Endothelial cell of umbilical vein (primary cell): Measurements from ENCODE around the gene KCNH1. TPM values are rescaled to one million over a fixed set of nuclear protein-coding genes. Genes with fewer than 3 reads are reported as not detected.

Experiments used
- BruUV-seq: library from RNA; stranded (reverse); fragments of 400-500 nt; replicated peaks from 2 replicates; lab custom pipeline; 2021; lab: Mats Ljungman, UMichigan
- CTCF ChIA-PET: fragments of 300-600, 350-600 bp; sonication (Branson Sonifier 250); formaldehyde crosslinking; loops from one replicate; lab custom pipeline; 2021; ENCODE audit warnings: antibody characterized with exemption, inconsistent platforms; lab: Charles Lee
- POLR2A ChIA-PET: fragments of 300-600, 350-600 bp; sonication (Branson Sonifier 250); formaldehyde crosslinking; loops from one replicate; lab custom pipeline; 2021; ENCODE audit warnings: antibody characterized with exemption, inconsistent platforms; lab: Charles Lee
- DNase-seq: peaks from one replicate; pipeline ENCODE4 v3.0.0-alpha.2; 2011; ENCODE audit warnings: low read depth, low spot score
- FAIRE-seq: peaks from 2 replicates; lab custom pipeline; 2011; peaks lifted over from hg19 to GRCh38; lab: Jason Lieb, UNC
- H2AFZ ChIP-seq: 2 replicates; pipeline ENCODE4 v1.6.0; 2012; ENCODE audit warnings: low read depth, low read length, control low read depth, inconsistent platforms
- H3K27ac ChIP-seq: 2 replicates; pipeline ENCODE4 v1.5.1; 2011; ENCODE audit warnings: low read depth, mild to moderate bottlenecking, control low read depth, low read length, moderate library complexity; ENCODE audit not compliant: insufficient read depth
- H3K27me3 ChIP-seq, 2 experiments: 2 replicates each; pipeline versions ENCODE4 v1.6.0 to v1.6.1; 2011; ENCODE audit warnings: low read length in 2 of 2, mixed read lengths in 1 of 2; ENCODE audit not compliant: control insufficient read depth in 2 of 2, insufficient read depth in 2 of 2
- H3K36me3 ChIP-seq, 2 experiments: 2 replicates in 1 of 2; 3 replicates in 1 of 2; pipeline ENCODE4 v1.5.1; 2011; ENCODE audit warnings: low read length in 2 of 2, mild to moderate bottlenecking in 1 of 2, moderate library complexity in 1 of 2; ENCODE audit not compliant: control insufficient read depth in 2 of 2, insufficient read depth in 2 of 2; ENCODE audit errors: extremely low read depth in 1 of 2
- H3K4me1 ChIP-seq: 3 replicates; pipeline ENCODE4 v1.5.1; 2011; ENCODE audit warnings: mild to moderate bottlenecking, low read length; ENCODE audit not compliant: control insufficient read depth, insufficient read depth; ENCODE audit errors: extremely low read depth
- H3K4me2 ChIP-seq: 2 replicates; pipeline ENCODE4 v1.6.1; 2011; ENCODE audit warnings: low read length, control low read depth, mixed read lengths; ENCODE audit not compliant: insufficient read depth
- H3K4me3 ChIP-seq, 3 experiments: fragments of 200-600 bp in 1 of 3; sonication (generic), shearing (Covaris generic) in 1 of 3; replicated peaks in 1 of 3; 2 replicates each; pipeline ENCODE4 v1.5.1; 2011 to 2016; ENCODE audit warnings: control low read depth in 3 of 3, low read length in 3 of 3, mild to moderate bottlenecking in 2 of 3, inconsistent platforms in 1 of 3, low read depth in 1 of 3, moderate library complexity in 1 of 3; ENCODE audit not compliant: insufficient read depth in 1 of 3
- H3K79me2 ChIP-seq: 2 replicates; pipeline ENCODE4 v1.6.0; 2012; ENCODE audit warnings: low read length, inconsistent platforms; ENCODE audit not compliant: control insufficient read depth, insufficient read depth
- H3K9ac ChIP-seq: replicated peaks from 2 replicates; pipeline ENCODE3; 2011; ENCODE audit warnings: low read length, control low read depth; ENCODE audit not compliant: insufficient read depth; ENCODE audit errors: extremely low read depth
- H3K9me1 ChIP-seq: replicated peaks from 3 replicates; pipeline ENCODE4 v1.6.0; 2011; ENCODE audit warnings: mild to moderate bottlenecking, low read length; ENCODE audit not compliant: control insufficient read depth, insufficient read depth; ENCODE audit errors: extremely low read depth
- H3K9me3 ChIP-seq: replicated peaks from 2 replicates; pipeline ENCODE4 v1.5.1; 2012; ENCODE audit warnings: low read length, inconsistent platforms; ENCODE audit not compliant: control insufficient read depth, insufficient read depth
- H4K20me1 ChIP-seq: replicated peaks from 2 replicates; pipeline ENCODE3; 2011; ENCODE audit warnings: mild to moderate bottlenecking, low read length; ENCODE audit not compliant: control insufficient read depth, insufficient read depth; ENCODE audit errors: extremely low read depth
- EZH2 ChIP-seq: IDR thresholded peaks from 2 replicates; pipeline ENCODE4 v1.6.1; 2012; ENCODE audit warnings: borderline replicate concordance, low read depth, mild to moderate bottlenecking, moderate library complexity, low read length, inconsistent platforms; ENCODE audit not compliant: severe bottlenecking
- FOS ChIP-seq: IDR thresholded peaks from 2 replicates; pipeline ENCODE4 v1.6.1; 2011; ENCODE audit warnings: mild to moderate bottlenecking, low read length, moderate library complexity, borderline replicate concordance; ENCODE audit not compliant: insufficient read depth
- GATA2 ChIP-seq: IDR thresholded peaks from 2 replicates; pipeline ENCODE4 v1.7.0; 2011; ENCODE audit warnings: low read depth, mild to moderate bottlenecking, moderate library complexity, mixed read lengths, low read length; ENCODE audit not compliant: insufficient read length, insufficient read depth
- JUN ChIP-seq: IDR thresholded peaks from 2 replicates; pipeline ENCODE4 v1.6.1; 2011; ENCODE audit warnings: borderline replicate concordance, low read depth; ENCODE audit not compliant: insufficient read length, insufficient read depth
- MYC ChIP-seq: IDR thresholded peaks from one replicate; pipeline ENCODE4 v1.6.1; 2011; ENCODE audit warnings: mild to moderate bottlenecking, low read depth, low read length
- POLR2A ChIP-seq: IDR thresholded peaks from 2 replicates; pipeline ENCODE4 v1.6.1; 2012; ENCODE audit warnings: low read depth, mild to moderate bottlenecking, control low read depth, low read length
- POLR2AphosphoS5 ChIP-seq: IDR thresholded peaks from 2 replicates; pipeline ENCODE4 v1.6.1; 2012; ENCODE audit warnings: low read depth, mild to moderate bottlenecking, control low read depth, low read length, moderate library complexity; ENCODE audit not compliant: insufficient read depth
- dilution Hi-C: fragments of 300-500 bp; cut with MboI; formaldehyde crosslinking; loops from one replicate; pipeline ENCODE4 v1.15.0; 2019; ENCODE audit warnings: low sequenced_read_pairs; ENCODE audit not compliant: extremely low pct_ligation_motif_present
- intact Hi-C: fragments of 100-400 bp; cut with micrococcal nuclease; formaldehyde crosslinking; loops from one replicate; pipeline ENCODE4 v1.10.0; 2022
- polyA plus RNA-seq, 4 experiments: library from polyadenylated mRNA; depleted of rRNA in 3 of 4; stranded (reverse) in 3 of 4; unstranded in 1 of 4; fragments of >200 nt; gene quantifications; 2 replicates each; pipeline versions ENCODE4 v1.2.1 to v1.2.3, GENCODE V29; 2011 to 2012; ENCODE audit warnings: missing spikeins in 1 of 4
- total RNA-seq: library from RNA; stranded (reverse); gene quantifications from 2 replicates; pipeline ENCODE4 v1.2.3, GENCODE V29; 2021
- TF ChIP-seq, protein P1 (sequence below), 2 donors: IDR thresholded peaks; 1 replicate in 1 of 2; 2 replicates in 1 of 2; pipeline ENCODE4 v1.5.1; 2011; ENCODE audit warnings: low read length in 2 of 2, mild to moderate bottlenecking in 2 of 2, moderate library complexity in 2 of 2, control low read depth in 1 of 2, inconsistent platforms in 1 of 2, low read depth in 1 of 2; ENCODE audit not compliant: insufficient read depth in 1 of 2; ENCODE audit errors: extremely low read depth in 1 of 2
- TF ChIP-seq, protein P2 (sequence below): IDR thresholded peaks from 2 replicates; pipeline ENCODE4 v1.6.1; 2011; ENCODE audit not compliant: insufficient read depth, insufficient read length

KCNH1 gene
- total and polyA plus RNA-seq, 2 donors (not counting 3 experiments of a cell fraction or from before 2014, with no cell fraction given): not detected

DNA sequence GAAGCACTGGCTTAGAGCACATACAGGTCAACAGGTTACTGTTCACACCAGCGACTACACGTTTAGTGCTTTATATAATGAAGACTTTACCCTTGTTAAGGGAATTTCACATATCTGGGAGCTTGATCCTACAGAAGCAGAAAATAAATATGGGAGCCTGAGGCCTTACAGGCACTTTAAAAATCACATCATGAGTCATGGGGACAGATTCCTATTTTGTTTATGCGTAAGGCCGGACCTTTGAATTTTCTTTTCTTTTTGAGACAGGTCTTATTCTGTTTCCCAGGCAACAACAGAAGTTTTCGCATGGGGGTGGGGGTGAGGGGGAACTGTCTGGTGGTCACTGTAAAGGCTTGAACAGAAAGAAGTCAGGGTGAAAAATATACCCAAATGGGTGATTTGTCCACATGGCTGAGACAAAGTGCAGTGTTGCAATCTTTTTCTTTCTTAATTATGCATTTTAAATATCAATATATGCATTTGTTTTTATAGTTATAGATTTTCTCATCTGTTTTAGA lies 276.7 kb downstream of the KCNH1 start:
- no peak overlapping the region for H3K4me2 ChIP-seq
- H3K27me3 ChIP-seq: no peaks in the 10 kb centered on the region
- H3K27ac ChIP-seq: no peak overlapping the region
- H3K36me3 ChIP-seq: no peaks in the 10 kb centered on the region
- intact Hi-C loops (no loop called here), dilution Hi-C loops (no loop called here)
- TF ChIP-seq FOS (no peak), GATA2 (no peak)
- TF ChIP-seq, protein P1, sequence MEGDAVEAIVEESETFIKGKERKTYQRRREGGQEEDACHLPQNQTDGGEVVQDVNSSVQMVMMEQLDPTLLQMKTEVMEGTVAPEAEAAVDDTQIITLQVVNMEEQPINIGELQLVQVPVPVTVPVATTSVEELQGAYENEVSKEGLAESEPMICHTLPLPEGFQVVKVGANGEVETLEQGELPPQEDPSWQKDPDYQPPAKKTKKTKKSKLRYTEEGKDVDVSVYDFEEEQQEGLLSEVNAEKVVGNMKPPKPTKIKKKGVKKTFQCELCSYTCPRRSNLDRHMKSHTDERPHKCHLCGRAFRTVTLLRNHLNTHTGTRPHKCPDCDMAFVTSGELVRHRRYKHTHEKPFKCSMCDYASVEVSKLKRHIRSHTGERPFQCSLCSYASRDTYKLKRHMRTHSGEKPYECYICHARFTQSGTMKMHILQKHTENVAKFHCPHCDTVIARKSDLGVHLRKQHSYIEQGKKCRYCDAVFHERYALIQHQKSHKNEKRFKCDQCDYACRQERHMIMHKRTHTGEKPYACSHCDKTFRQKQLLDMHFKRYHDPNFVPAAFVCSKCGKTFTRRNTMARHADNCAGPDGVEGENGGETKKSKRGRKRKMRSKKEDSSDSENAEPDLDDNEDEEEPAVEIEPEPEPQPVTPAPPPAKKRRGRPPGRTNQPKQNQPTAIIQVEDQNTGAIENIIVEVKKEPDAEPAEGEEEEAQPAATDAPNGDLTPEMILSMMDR (IDR thresholded peaks at IDR 0.05; ENCODE audit: extremely low read depth in 1 of 2, insufficient read depth in 1 of 2, low read depth in 1 of 2, low read length in 2 of 2): no peak
- H3K9ac ChIP-seq: no peak overlapping the region
- no peaks in the 10 kb centered on the region for H3K9me1 ChIP-seq
- ChIA-PET CTCF (no interaction called here), POLR2A (no interaction called here)
- no TSS peak for BruUV-seq
- H4K20me1 ChIP-seq: no peaks in the 10 kb centered on the region
- no peaks in the 10 kb centered on the region for H3K9me3 ChIP-seq
- no peaks in the 10 kb centered on the region for H3K79me2 ChIP-seq
- DNase-seq: no peak
- H3K4me3 ChIP-seq: no peak overlapping the region
- H3K4me1 ChIP-seq: no peaks in the 10 kb centered on the region
- no peak overlapping the region for H2AFZ ChIP-seq
- FAIRE-seq: no peak

DNA sequence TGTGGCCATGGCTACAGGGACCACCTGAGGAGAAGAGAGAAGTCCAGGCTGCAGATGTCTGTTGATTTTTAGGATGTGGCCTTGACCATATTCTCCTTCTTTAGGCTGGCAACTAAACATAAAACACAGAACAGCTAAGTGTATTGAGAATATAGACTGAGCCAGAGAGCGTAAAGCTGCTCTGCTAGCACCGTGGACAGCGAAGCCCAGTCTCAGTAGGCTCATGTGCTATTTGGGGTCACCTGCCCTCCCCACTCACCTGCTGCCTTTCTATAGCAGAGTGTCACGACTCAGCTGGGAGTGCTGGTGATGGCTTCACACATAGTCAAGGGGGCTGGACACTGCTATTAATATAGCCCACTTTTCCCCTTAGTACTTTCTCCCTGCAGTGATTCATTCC lies 278.5 kb downstream of the KCNH1 start:
- no peaks in the 10 kb centered on the region for H3K4me1 ChIP-seq
- BruUV-seq: no TSS peak
- no peaks in the 10 kb centered on the region for H3K9me1 ChIP-seq
- dilution Hi-C loops: no loop called here
- TF ChIP-seq EZH2 (no peak), MYC (no peak), JUN (no peak), POLR2AphosphoS5 (no peak), POLR2A (no peak), GATA2 (no peak), FOS (no peak)
- TF ChIP-seq, protein P2, sequence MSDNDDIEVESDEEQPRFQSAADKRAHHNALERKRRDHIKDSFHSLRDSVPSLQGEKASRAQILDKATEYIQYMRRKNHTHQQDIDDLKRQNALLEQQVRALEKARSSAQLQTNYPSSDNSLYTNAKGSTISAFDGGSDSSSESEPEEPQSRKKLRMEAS: no peak
- TF ChIP-seq, protein P1 (IDR thresholded peaks at IDR 0.05; ENCODE audit: extremely low read depth in 1 of 2, insufficient read depth in 1 of 2, low read depth in 1 of 2, low read length in 2 of 2): no peak
- FAIRE-seq: no peak
- no peaks in the 10 kb centered on the region for H3K9me3 ChIP-seq
- no peak overlapping the region for H2AFZ ChIP-seq
- H4K20me1 ChIP-seq: no peaks in the 10 kb centered on the region
- POLR2A ChIA-PET: no interaction called here
- intact Hi-C loops: no loop called here
- no peaks in the 10 kb centered on the region for H3K36me3 ChIP-seq
- H3K4me3 ChIP-seq: no peak overlapping the region
- no peak overlapping the region for H3K9ac ChIP-seq
- no peaks in the 10 kb centered on the region for H3K27me3 ChIP-seq
- H3K27ac ChIP-seq: no peak overlapping the region
- CTCF ChIA-PET: no interaction called here
- no peak overlapping the region for H3K4me2 ChIP-seq
- H3K79me2 ChIP-seq: no peaks in the 10 kb centered on the region
- DNase-seq: no peak
